IMR-90 (cell line): ENCODE measurements around the gene ZNF610. TPM values are rescaled to one million over a fixed set of nuclear protein-coding genes. Genes with fewer than 3 reads are reported as not detected.

Source experiments
- ATAC-seq: fragments of 200-7000 bp; cut with Tn5 transposase; 2 replicates; pipeline ENCODE4 v1.9.1; 2020; ENCODE audit warnings: low read depth, mild to moderate bottlenecking, moderate library complexity
- BruUV-seq: library from RNA; stranded (reverse); fragments of 400-500 nt; replicated peaks from 2 replicates; lab custom pipeline; 2021; lab: Mats Ljungman, UMichigan
- CTCF ChIA-PET: fragments of 300-600 bp; formaldehyde crosslinking; extraction: SDS; loops from one replicate; lab custom pipeline; 2021; ENCODE audit warnings: antibody characterized with exemption; lab: Yijun Ruan, JAX
- POLR2A ChIA-PET: fragments of 300-600 bp; sonication (Branson Sonifier 250); formaldehyde crosslinking; loops from one replicate; lab custom pipeline; 2022; ENCODE audit warnings: antibody characterized with exemption; ENCODE audit not compliant: unreplicated experiment; lab: Charles Lee
- DNase-seq: peaks from one replicate; pipeline ENCODE4 v3.0.0; 2013
- H2AFZ ChIP-seq: replicated peaks from 2 replicates; pipeline ENCODE3; 2013; ENCODE audit warnings: low read length, mild to moderate bottlenecking; ENCODE audit not compliant: poor library complexity
- H2AK5ac ChIP-seq: 2 replicates; pipeline ENCODE4 v1.6.1; 2013; ENCODE audit warnings: low read depth, low read length, inconsistent platforms
- H2AK9ac ChIP-seq: replicated peaks from 2 replicates; pipeline ENCODE3; 2013; ENCODE audit warnings: mild to moderate bottlenecking, low read depth, low read length, moderate library complexity; ENCODE audit not compliant: poor library complexity
- H2BK120ac ChIP-seq: 2 replicates; pipeline ENCODE4 v1.6.1; 2013; ENCODE audit warnings: low read depth, low read length, inconsistent platforms
- H2BK15ac ChIP-seq: 3 replicates; pipeline ENCODE4 v1.6.1; 2013; ENCODE audit warnings: low read depth, low read length, inconsistent platforms
- H2BK20ac ChIP-seq: 2 replicates; pipeline ENCODE4 v1.6.1; 2013; ENCODE audit warnings: low read depth, mild to moderate bottlenecking, inconsistent platforms, low read length, moderate library complexity
- H2BK5ac ChIP-seq: 2 replicates; pipeline ENCODE4 v1.6.1; 2013; ENCODE audit warnings: mild to moderate bottlenecking, low read depth, low read length, inconsistent platforms; ENCODE audit not compliant: poor library complexity, severe bottlenecking
- H3K14ac ChIP-seq: replicated peaks from 2 replicates; pipeline ENCODE4 v1.6.1; 2013; ENCODE audit warnings: low read depth, low read length, inconsistent platforms
- H3K18ac ChIP-seq: 2 replicates; pipeline ENCODE4 v1.6.1; 2013; ENCODE audit warnings: low read depth, low read length, control low read depth
- H3K23ac ChIP-seq: 2 replicates; pipeline ENCODE4 v1.6.1; 2013; ENCODE audit warnings: low read depth, low read length, inconsistent platforms
- H3K27ac ChIP-seq: 2 replicates; pipeline ENCODE4 v1.5.1; 2013; ENCODE audit warnings: mild to moderate bottlenecking, control low read depth, low read length; ENCODE audit not compliant: insufficient read depth
- H3K27me3 ChIP-seq: 2 replicates; pipeline ENCODE4 v1.6.1; 2013; ENCODE audit warnings: low read length; ENCODE audit not compliant: control insufficient read depth, insufficient read depth
- H3K36me3 ChIP-seq: 2 replicates; pipeline ENCODE4 v1.6.1; 2013; ENCODE audit warnings: low read length, mixed read lengths; ENCODE audit not compliant: control insufficient read depth, insufficient read depth
- H3K4ac ChIP-seq: 2 replicates; pipeline ENCODE4 v1.6.1; 2013; ENCODE audit warnings: low read depth, low read length, inconsistent platforms
- H3K4me1 ChIP-seq: 2 replicates; pipeline ENCODE4 v1.6.1; 2013; ENCODE audit warnings: low read length, mixed read lengths; ENCODE audit not compliant: control insufficient read depth, insufficient read depth
- H3K4me2 ChIP-seq: 2 replicates; pipeline ENCODE4 v1.6.1; 2013; ENCODE audit warnings: low read depth, mild to moderate bottlenecking, control low read depth, low read length, moderate library complexity
- H3K4me3 ChIP-seq: 2 replicates; pipeline ENCODE4 v1.5.1; 2013; ENCODE audit warnings: low read depth, mild to moderate bottlenecking, control low read depth, low read length, moderate library complexity; ENCODE audit not compliant: insufficient read depth
- H3K56ac ChIP-seq: 2 replicates; pipeline ENCODE4 v1.6.1; 2013; ENCODE audit warnings: low read length, inconsistent platforms; ENCODE audit not compliant: insufficient read depth; ENCODE audit errors: extremely low read depth
- H3K79me1 ChIP-seq, 2 experiments: 2 replicates each; pipeline ENCODE4 v1.6.1; 2013; ENCODE audit warnings: low read length in 2 of 2, inconsistent platforms in 1 of 2, low read depth in 1 of 2
- H3K9ac ChIP-seq: 2 replicates; pipeline ENCODE4 v1.6.1; 2013; ENCODE audit warnings: low read depth, low read length, control low read depth
- H3K9me1 ChIP-seq: 2 replicates; pipeline ENCODE4 v1.6.1; 2013; ENCODE audit warnings: low read length, inconsistent platforms; ENCODE audit not compliant: insufficient read depth
- H3K9me3 ChIP-seq: 2 replicates; pipeline ENCODE4 v1.6.1; 2013; ENCODE audit warnings: low read length; ENCODE audit not compliant: control insufficient read depth, insufficient read depth
- H4K20me1 ChIP-seq: 2 replicates; pipeline ENCODE4 v1.6.1; 2013; ENCODE audit warnings: low read length, inconsistent platforms; ENCODE audit not compliant: insufficient read depth
- H4K5ac ChIP-seq: 2 replicates; pipeline ENCODE4 v1.6.1; 2013; ENCODE audit warnings: mild to moderate bottlenecking, low read depth, low read length, control low read depth
- H4K8ac ChIP-seq, 2 experiments: 2 replicates each; pipeline ENCODE4 v1.6.1; 2013; ENCODE audit warnings: low read depth in 2 of 2, low read length in 2 of 2, control low read depth in 1 of 2, inconsistent platforms in 1 of 2
- H4K91ac ChIP-seq: 2 replicates; pipeline ENCODE4 v1.6.1; 2013; ENCODE audit warnings: low read depth, low read length, inconsistent platforms; ENCODE audit not compliant: insufficient read depth
- BHLHE40 ChIP-seq: fragments of 150-350 bp; IDR thresholded peaks from 2 replicates; pipeline ENCODE4 v1.6.1; 2016; ENCODE audit warnings: mild to moderate bottlenecking, low read depth, low read length
- MAFK ChIP-seq: IDR thresholded peaks from 2 replicates; pipeline ENCODE4 v1.6.1; 2012; ENCODE audit warnings: low read depth, low read length, improper control_type of control experiment
- WGBS, 2 experiments: methylation state at CpG; one replicate each; pipeline versions ENCODE4 v1.1.5 to v1.1.7; 2013; ENCODE audit warnings: missing lambda C conversion rate in 2 of 2; ENCODE audit not compliant: insufficient read length in 1 of 2; ENCODE audit errors: extremely low coverage in 2 of 2; 5-methylcytosine and 5-hydroxymethylcytosine counted together
- dilution Hi-C: fragments of 300-500 bp; cut with HindIII; formaldehyde crosslinking; loops from one replicate; pipeline ENCODE4 v1.14.3; 2018; ENCODE audit warnings: low sequenced_read_pairs; ENCODE audit not compliant: unreplicated experiment
- in situ Hi-C: fragments of 300-500 bp; cut with MboI; formaldehyde crosslinking; loops from 3 replicates; pipeline ENCODE4 v1.14.3; 2019; ENCODE audit warnings: low sequenced_read_pairs, inconsistent platforms, mixed read lengths
- intact Hi-C: fragments of 100-400 bp; cut with micrococcal nuclease; formaldehyde crosslinking; loops from 2 replicates; pipeline ENCODE4 v1.10.0; 2022
- polyA plus RNA-seq, 3 experiments: library from polyadenylated mRNA; depleted of rRNA; stranded (reverse); fragments of >200 nt; gene quantifications; 2 replicates each; pipeline ENCODE4 v1.2.3, GENCODE V29; 2012; ENCODE audit warnings: low replicate concordance in 1 of 3
- total RNA-seq: library from RNA; depleted of rRNA; stranded (reverse); fragments of >200 nt; gene quantifications from 2 replicates; pipeline ENCODE4 v1.2.3, GENCODE V29; 2012
- TF ChIP-seq, protein P1 (sequence below): fragments of 150-350 bp; IDR thresholded peaks from 2 replicates; pipeline ENCODE4 v1.6.1; 2016; ENCODE audit warnings: low read depth, mild to moderate bottlenecking, low read length, moderate library complexity, borderline replicate concordance

Gene ZNF610
- total and polyA plus RNA-seq, 2 of the 4 experiments (the other 2 are of a cell fraction) = 1.6 to 3.6 TPM

DNA sequence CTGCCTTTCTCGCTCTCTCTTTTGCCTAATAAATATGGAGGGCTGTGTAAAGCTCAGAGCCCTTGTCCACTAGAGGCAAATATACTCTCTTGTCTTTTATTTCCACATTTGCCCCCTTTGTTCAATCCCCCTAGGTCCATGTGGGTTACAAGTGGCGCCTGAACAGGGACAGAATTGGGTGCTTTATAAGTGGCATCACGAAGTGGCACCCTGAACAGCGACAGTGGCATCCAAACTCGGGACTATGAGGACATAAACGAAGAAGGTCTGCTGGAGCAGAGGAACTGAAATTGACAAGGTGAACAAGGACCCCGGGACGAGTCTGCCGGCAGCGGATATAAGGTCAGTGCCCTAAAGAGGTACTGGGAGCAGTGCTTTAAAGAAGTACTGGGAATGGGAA lies 4.3 kb upstream of the ZNF610 start:
- dilution Hi-C loops = no loop called here

More for the DNA sequence above, 4.3 kb upstream of the ZNF610 start:
- no peak overlapping the region for H3K4me3 ChIP-seq
- H3K18ac ChIP-seq = no peak overlapping the region
- no peak overlapping the region for H3K56ac ChIP-seq
- no peak overlapping the region for H3K27ac ChIP-seq
- H3K14ac ChIP-seq = no peak overlapping the region
- no peak overlapping the region for H2AK5ac ChIP-seq
- intact Hi-C loops (no loop called here), in situ Hi-C loops (no loop called here)
- H4K20me1 ChIP-seq = no peaks in the 10 kb centered on the region
- POLR2A ChIA-PET = interaction anchor here (0.6 kb wide), 1 partner anchor 187 kb away, joined by 4 read pairs; no protein-coding TSS in a partner anchor
- no peaks in the 10 kb centered on the region for H3K36me3 ChIP-seq
- H3K4me2 ChIP-seq = no peak overlapping the region
- no peak overlapping the region for H2AK9ac ChIP-seq
- H4K8ac ChIP-seq = no peak overlapping the region
- H3K79me1 ChIP-seq = peaks cover 0 to 2% of the 10 kb centered on the region in 2 experiments; a peak in 1 of 4 replicates
- H2BK20ac ChIP-seq = no peak overlapping the region
- TF ChIP-seq MAFK (no peak), BHLHE40 (no peak)
- TF ChIP-seq, protein P1, sequence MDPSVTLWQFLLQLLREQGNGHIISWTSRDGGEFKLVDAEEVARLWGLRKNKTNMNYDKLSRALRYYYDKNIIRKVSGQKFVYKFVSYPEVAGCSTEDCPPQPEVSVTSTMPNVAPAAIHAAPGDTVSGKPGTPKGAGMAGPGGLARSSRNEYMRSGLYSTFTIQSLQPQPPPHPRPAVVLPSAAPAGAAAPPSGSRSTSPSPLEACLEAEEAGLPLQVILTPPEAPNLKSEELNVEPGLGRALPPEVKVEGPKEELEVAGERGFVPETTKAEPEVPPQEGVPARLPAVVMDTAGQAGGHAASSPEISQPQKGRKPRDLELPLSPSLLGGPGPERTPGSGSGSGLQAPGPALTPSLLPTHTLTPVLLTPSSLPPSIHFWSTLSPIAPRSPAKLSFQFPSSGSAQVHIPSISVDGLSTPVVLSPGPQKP = no peak
- H3K4ac ChIP-seq = no peak overlapping the region
- 60% methylated on average over 4 of the region's 10 CpGs; no CpG with 5 or more reads in 1 of the 2 experiments for WGBS, 2 experiments
- no peak overlapping the region for H4K5ac ChIP-seq
- H4K91ac ChIP-seq = no peak overlapping the region
- no peak overlapping the region for H3K9ac ChIP-seq
- no peak for ATAC-seq
- no peaks in the 10 kb centered on the region for H3K9me1 ChIP-seq
- H2AFZ ChIP-seq = no peak overlapping the region
- DNase-seq = no peak
- H2BK120ac ChIP-seq = no peak overlapping the region
- H3K4me1 ChIP-seq = no peaks in the 10 kb centered on the region
- no TSS peak for BruUV-seq
- H2BK15ac ChIP-seq = no peak overlapping the region
- no peaks in the 10 kb centered on the region for H3K27me3 ChIP-seq
- no peak overlapping the region for H2BK5ac ChIP-seq
- H3K9me3 ChIP-seq = peaks cover 43% of the 10 kb centered on the region
- H3K23ac ChIP-seq = no peak overlapping the region
- CTCF ChIA-PET = no interaction called here
